ENCODE measurements around the gene BTN2A1.
A peak's percentile ranks its signal among the peaks of the same experiment; 100 is the strongest.
"Not testable (repeated sequence)": the region's sequence is repeated elsewhere in the genome, so short reads cannot be mapped to it uniquely, and the experiment has no call there.

BTN2A1 gene

GRCh38 chr6:26418077-26418476 is 39.7 kb upstream of the BTN2A1 start:
- not testable (repeated sequence) for H3K4me3 ChIP-seq (ENCODE audit: low read depth in 1 of 5, low read length in 5 of 5); H3K9me3 ChIP-seq (ENCODE audit: control insufficient read depth in 5 of 5, low read length in 5 of 5); H3K27ac ChIP-seq (ENCODE audit: low read depth, low read length); H3K27me3 ChIP-seq (ENCODE audit: control insufficient read depth in 5 of 5, insufficient read depth in 4 of 5, low read length in 5 of 5); H3K9ac ChIP-seq (ENCODE audit: low read length in 5 of 5)
- peaks cover 2 to 32% (median 22%) of the 10 kb centered on the region in 5 donors for H3K4me1 ChIP-seq (ENCODE audit: control insufficient read depth in 5 of 5, insufficient read depth in 5 of 5, low read length in 5 of 5)
- peaks cover 0 to 11% (median 2%) of the 10 kb centered on the region in 5 donors for H3K36me3 ChIP-seq (ENCODE audit: control insufficient read depth in 5 of 5, insufficient read depth in 5 of 5, low read length in 5 of 5)

- H3K9ac ChIP-seq (ENCODE audit: low read length in 5 of 5); H3K27me3 ChIP-seq (ENCODE audit: control insufficient read depth in 5 of 5, insufficient read depth in 4 of 5, low read length in 5 of 5); H3K36me3 ChIP-seq (ENCODE audit: control insufficient read depth in 5 of 5, insufficient read depth in 5 of 5, low read length in 5 of 5); H3K4me3 ChIP-seq (ENCODE audit: low read depth in 1 of 5, low read length in 5 of 5); H3K27ac ChIP-seq (ENCODE audit: low read depth, low read length); H3K9me3 ChIP-seq (ENCODE audit: control insufficient read depth in 5 of 5, low read length in 5 of 5): not testable (repeated sequence)
- peaks cover 2 to 38% (median 27%) of the 10 kb centered on the region in 5 donors for H3K4me1 ChIP-seq (ENCODE audit: control insufficient read depth in 5 of 5, insufficient read depth in 5 of 5, low read length in 5 of 5)
Measured at GRCh38 chr6:26418795-26419194, 39.0 kb upstream of the BTN2A1 start.

- no peaks in the 10 kb centered on the region for H3K9me3 ChIP-seq (ENCODE audit: control insufficient read depth in 5 of 5, low read length in 5 of 5)
- peak overlapping the region; percentile 6 to 93 (median 87) for H3K4me3 ChIP-seq (ENCODE audit: low read depth in 1 of 5, low read length in 5 of 5)
- no peaks in the 10 kb centered on the region for H3K27me3 ChIP-seq (ENCODE audit: control insufficient read depth in 5 of 5, insufficient read depth in 4 of 5, low read length in 5 of 5)
- H3K27ac ChIP-seq (ENCODE audit: low read depth, low read length) = peak overlapping the region; percentile 91
- H3K4me1 ChIP-seq (ENCODE audit: control insufficient read depth in 5 of 5, insufficient read depth in 5 of 5, low read length in 5 of 5) = peaks cover 2 to 41% (median 38%) of the 10 kb centered on the region in 5 donors
- peaks cover 0 to 4% (median 2%) of the 10 kb centered on the region in 5 donors for H3K36me3 ChIP-seq (ENCODE audit: control insufficient read depth in 5 of 5, insufficient read depth in 5 of 5, low read length in 5 of 5)
- H3K9ac ChIP-seq (ENCODE audit: low read length in 5 of 5) = peak overlapping the region in 4 of 5 donors; percentile 90 to 98 (median 94)
Measured at GRCh38 chr6:26420688-26421171, 37.0 kb upstream of the BTN2A1 start.

GRCh38 chr6:26421259-26422144 is 36.3 kb upstream of the BTN2A1 start:
- Histone ChIP-seq H3K36me3 (ENCODE audit: control insufficient read depth in 5 of 5, insufficient read depth in 5 of 5, low read length in 5 of 5) (peaks cover 0 to 9% (median 8%) of the 10 kb centered on the region in 5 donors), H3K9me3 (ENCODE audit: control insufficient read depth in 5 of 5, low read length in 5 of 5) (no peaks in the 10 kb centered on the region), H3K9ac (ENCODE audit: low read length in 5 of 5) (peak overlapping the region; percentile 90 to 98 (median 95)), H3K4me1 (ENCODE audit: control insufficient read depth in 5 of 5, insufficient read depth in 5 of 5, low read length in 5 of 5) (peaks cover 2 to 41% (median 38%) of the 10 kb centered on the region in 5 donors), H3K27me3 (ENCODE audit: control insufficient read depth in 5 of 5, insufficient read depth in 4 of 5, low read length in 5 of 5) (no peaks in the 10 kb centered on the region), H3K4me3 (ENCODE audit: low read depth in 1 of 5, low read length in 5 of 5) (peak overlapping the region; percentile 84 to 93 (median 90)), H3K27ac (ENCODE audit: low read depth, low read length) (peak overlapping the region; percentile 91)

- Histone ChIP-seq H3K27ac (ENCODE audit: low read depth, low read length) (no peak overlapping the region), H3K9me3 (ENCODE audit: control insufficient read depth in 5 of 5, low read length in 5 of 5) (no peaks in the 10 kb centered on the region), H3K4me1 (ENCODE audit: control insufficient read depth in 5 of 5, insufficient read depth in 5 of 5, low read length in 5 of 5) (peaks cover 2 to 41% (median 38%) of the 10 kb centered on the region in 5 donors), H3K27me3 (ENCODE audit: control insufficient read depth in 5 of 5, insufficient read depth in 4 of 5, low read length in 5 of 5) (no peaks in the 10 kb centered on the region), H3K4me3 (ENCODE audit: low read depth in 1 of 5, low read length in 5 of 5) (peak overlapping the region in 4 of 5 donors; percentile 84 to 93 (median 88)), H3K9ac (ENCODE audit: low read length in 5 of 5) (peak overlapping the region in 2 of 5 donors; percentile 90 to 98), H3K36me3 (ENCODE audit: control insufficient read depth in 5 of 5, insufficient read depth in 5 of 5, low read length in 5 of 5) (peaks cover 2 to 18% (median 11%) of the 10 kb centered on the region in 5 donors)
Measured at GRCh38 chr6:26422329-26422728, 35.4 kb upstream of the BTN2A1 start.

- H3K36me3 ChIP-seq (ENCODE audit: control insufficient read depth in 5 of 5, insufficient read depth in 5 of 5, low read length in 5 of 5) = peaks cover 10 to 53% (median 44%) of the 10 kb centered on the region in 5 donors
- H3K9ac ChIP-seq (ENCODE audit: low read length in 5 of 5) = no peak overlapping the region
- no peaks in the 10 kb centered on the region for H3K9me3 ChIP-seq (ENCODE audit: control insufficient read depth in 5 of 5, low read length in 5 of 5)
- H3K4me1 ChIP-seq (ENCODE audit: control insufficient read depth in 5 of 5, insufficient read depth in 5 of 5, low read length in 5 of 5) = peaks cover 2 to 32% (median 25%) of the 10 kb centered on the region in 5 donors
- H3K27ac ChIP-seq (ENCODE audit: low read depth, low read length) = no peak overlapping the region
- no peak overlapping the region for H3K4me3 ChIP-seq (ENCODE audit: low read depth in 1 of 5, low read length in 5 of 5)
- H3K27me3 ChIP-seq (ENCODE audit: control insufficient read depth in 5 of 5, insufficient read depth in 4 of 5, low read length in 5 of 5) = no peaks in the 10 kb centered on the region
Measured at GRCh38 chr6:26426691-26427450, 30.9 kb upstream of the BTN2A1 start.

GRCh38 chr6:26427451-26427809 is 30.3 kb upstream of the BTN2A1 start:
- no peak overlapping the region for H3K9ac ChIP-seq (ENCODE audit: low read length in 5 of 5)
- H3K27me3 ChIP-seq (ENCODE audit: control insufficient read depth in 5 of 5, insufficient read depth in 4 of 5, low read length in 5 of 5) = no peaks in the 10 kb centered on the region
- H3K27ac ChIP-seq (ENCODE audit: low read depth, low read length) = no peak overlapping the region
- peaks cover 10 to 54% (median 44%) of the 10 kb centered on the region in 5 donors for H3K36me3 ChIP-seq (ENCODE audit: control insufficient read depth in 5 of 5, insufficient read depth in 5 of 5, low read length in 5 of 5)
- H3K9me3 ChIP-seq (ENCODE audit: control insufficient read depth in 5 of 5, low read length in 5 of 5) = no peaks in the 10 kb centered on the region
- no peak overlapping the region for H3K4me3 ChIP-seq (ENCODE audit: low read depth in 1 of 5, low read length in 5 of 5)
- peaks cover 2 to 26% (median 19%) of the 10 kb centered on the region in 5 donors for H3K4me1 ChIP-seq (ENCODE audit: control insufficient read depth in 5 of 5, insufficient read depth in 5 of 5, low read length in 5 of 5)

GRCh38 chr6:26428206-26428605 is 29.5 kb upstream of the BTN2A1 start:
- H3K36me3 ChIP-seq (ENCODE audit: control insufficient read depth in 5 of 5, insufficient read depth in 5 of 5, low read length in 5 of 5) = peaks cover 10 to 54% (median 42%) of the 10 kb centered on the region in 5 donors

GRCh38 chr6:26430787-26431186 is 27.0 kb upstream of the BTN2A1 start:
- H3K36me3 ChIP-seq (ENCODE audit: control insufficient read depth in 5 of 5, insufficient read depth in 5 of 5, low read length in 5 of 5) = peaks cover 10 to 53% (median 42%) of the 10 kb centered on the region in 5 donors
- H3K9ac ChIP-seq (ENCODE audit: low read length in 5 of 5) = no peak overlapping the region
- H3K27ac ChIP-seq (ENCODE audit: low read depth, low read length) = no peak overlapping the region
- no peaks in the 10 kb centered on the region for H3K27me3 ChIP-seq (ENCODE audit: control insufficient read depth in 5 of 5, insufficient read depth in 4 of 5, low read length in 5 of 5)
- H3K4me1 ChIP-seq (ENCODE audit: control insufficient read depth in 5 of 5, insufficient read depth in 5 of 5, low read length in 5 of 5) = peaks cover 0 to 5% (median 0%) of the 10 kb centered on the region in 5 donors
- H3K9me3 ChIP-seq (ENCODE audit: control insufficient read depth in 5 of 5, low read length in 5 of 5) = no peaks in the 10 kb centered on the region
- no peak overlapping the region for H3K4me3 ChIP-seq (ENCODE audit: low read depth in 1 of 5, low read length in 5 of 5)

More at GRCh38 chr6:26428206-26428605, 29.5 kb upstream of the BTN2A1 start:
- no peak overlapping the region for H3K9ac ChIP-seq (ENCODE audit: low read length in 5 of 5)
- H3K9me3 ChIP-seq (ENCODE audit: control insufficient read depth in 5 of 5, low read length in 5 of 5) = no peaks in the 10 kb centered on the region
- H3K4me3 ChIP-seq (ENCODE audit: low read depth in 1 of 5, low read length in 5 of 5) = no peak overlapping the region
- no peak overlapping the region for H3K27ac ChIP-seq (ENCODE audit: low read depth, low read length)
- H3K4me1 ChIP-seq (ENCODE audit: control insufficient read depth in 5 of 5, insufficient read depth in 5 of 5, low read length in 5 of 5) = peaks cover 2 to 21% (median 11%) of the 10 kb centered on the region in 5 donors
- H3K27me3 ChIP-seq (ENCODE audit: control insufficient read depth in 5 of 5, insufficient read depth in 4 of 5, low read length in 5 of 5) = no peaks in the 10 kb centered on the region
